Measurements from ENCODE around the gene TCFL5. TPM values are rescaled to one million over a fixed set of nuclear protein-coding genes. Genes with fewer than 3 reads are reported as not detected.

TCFL5 gene
- total RNA-seq, 1 donor from 2014 or later: 12.8 TPM

DNA sequence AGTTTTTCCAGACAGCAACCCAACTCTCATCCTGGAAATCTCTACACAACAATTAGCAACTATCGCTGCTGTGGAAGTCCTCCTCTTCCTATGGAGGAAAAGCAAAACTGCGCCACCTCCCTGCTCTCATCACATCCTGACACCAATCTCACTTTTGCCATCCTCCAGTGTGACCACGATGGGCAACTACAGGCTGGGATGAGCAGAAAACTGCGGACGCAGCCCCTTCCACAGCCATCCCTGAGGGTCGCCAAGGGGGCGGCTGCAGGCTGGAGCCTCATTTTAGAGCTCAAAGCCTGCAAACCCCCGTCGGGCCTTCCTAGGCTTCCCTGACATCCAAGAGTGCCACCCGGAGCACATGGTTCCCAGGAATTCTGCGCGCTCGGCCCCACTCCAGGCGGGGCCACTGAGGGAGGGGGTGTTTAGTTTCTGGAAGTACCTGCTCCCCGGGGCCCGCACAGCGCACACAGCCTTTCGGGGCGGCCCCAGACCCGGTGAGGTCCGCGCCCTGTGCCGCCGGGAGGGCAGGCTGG is 1.2 kb downstream of the TCFL5 start:
- Mint-ChIP-seq H3K27ac (ENCODE audit: unreplicated experiment) (peak overlapping the region; percentile 56), H3K4me1 (ENCODE audit: unreplicated experiment) (peaks cover 23% of the 10 kb centered on the region), H3K9me3 (ENCODE audit: unreplicated experiment) (no peaks in the 10 kb centered on the region), H3K36me3 (ENCODE audit: unreplicated experiment) (peaks cover 8% of the 10 kb centered on the region), H3K4me3 (ENCODE audit: unreplicated experiment) (peak overlapping the region; percentile 74), H3K27me3 (ENCODE audit: unreplicated experiment) (no peaks in the 10 kb centered on the region)
- no peak for DNase-seq (ENCODE audit: extremely low spot score, unreplicated experiment)
- TF ChIP-seq, protein P1, sequence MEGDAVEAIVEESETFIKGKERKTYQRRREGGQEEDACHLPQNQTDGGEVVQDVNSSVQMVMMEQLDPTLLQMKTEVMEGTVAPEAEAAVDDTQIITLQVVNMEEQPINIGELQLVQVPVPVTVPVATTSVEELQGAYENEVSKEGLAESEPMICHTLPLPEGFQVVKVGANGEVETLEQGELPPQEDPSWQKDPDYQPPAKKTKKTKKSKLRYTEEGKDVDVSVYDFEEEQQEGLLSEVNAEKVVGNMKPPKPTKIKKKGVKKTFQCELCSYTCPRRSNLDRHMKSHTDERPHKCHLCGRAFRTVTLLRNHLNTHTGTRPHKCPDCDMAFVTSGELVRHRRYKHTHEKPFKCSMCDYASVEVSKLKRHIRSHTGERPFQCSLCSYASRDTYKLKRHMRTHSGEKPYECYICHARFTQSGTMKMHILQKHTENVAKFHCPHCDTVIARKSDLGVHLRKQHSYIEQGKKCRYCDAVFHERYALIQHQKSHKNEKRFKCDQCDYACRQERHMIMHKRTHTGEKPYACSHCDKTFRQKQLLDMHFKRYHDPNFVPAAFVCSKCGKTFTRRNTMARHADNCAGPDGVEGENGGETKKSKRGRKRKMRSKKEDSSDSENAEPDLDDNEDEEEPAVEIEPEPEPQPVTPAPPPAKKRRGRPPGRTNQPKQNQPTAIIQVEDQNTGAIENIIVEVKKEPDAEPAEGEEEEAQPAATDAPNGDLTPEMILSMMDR (IDR thresholded peaks at IDR 0.05): peak; percentile 26

DNA sequence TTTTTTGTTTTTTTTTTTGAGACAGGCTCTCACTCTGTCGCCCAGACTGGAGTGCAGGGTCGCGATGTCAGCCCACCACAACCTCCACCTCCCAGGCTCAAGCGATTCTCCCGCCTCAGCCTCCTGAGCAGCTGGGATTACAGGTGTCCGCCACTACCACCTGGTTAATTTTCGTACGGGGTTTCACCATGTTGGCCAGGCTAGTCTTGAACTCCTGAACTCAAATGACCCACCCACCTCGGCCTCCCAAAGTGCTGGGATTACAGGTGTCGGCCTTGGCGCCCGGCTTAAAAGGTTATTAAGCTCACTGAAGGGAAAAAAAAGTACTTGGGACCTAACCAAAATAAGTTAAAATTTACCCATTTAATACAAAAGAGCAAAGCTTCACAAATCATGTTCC is 1.9 kb downstream of the TCFL5 start:
- no peak for DNase-seq (ENCODE audit: extremely low spot score, unreplicated experiment)
- Mint-ChIP-seq H3K36me3 (ENCODE audit: unreplicated experiment) (peaks cover 10% of the 10 kb centered on the region), H3K27me3 (ENCODE audit: unreplicated experiment) (no peaks in the 10 kb centered on the region), H3K9me3 (ENCODE audit: unreplicated experiment) (no peaks in the 10 kb centered on the region), H3K4me1 (ENCODE audit: unreplicated experiment) (peaks cover 23% of the 10 kb centered on the region), H3K4me3 (ENCODE audit: unreplicated experiment) (peak overlapping the region; percentile 74), H3K27ac (ENCODE audit: unreplicated experiment) (no peak overlapping the region)
- TF ChIP-seq, protein P1 (IDR thresholded peaks at IDR 0.05): no peak

DNA sequence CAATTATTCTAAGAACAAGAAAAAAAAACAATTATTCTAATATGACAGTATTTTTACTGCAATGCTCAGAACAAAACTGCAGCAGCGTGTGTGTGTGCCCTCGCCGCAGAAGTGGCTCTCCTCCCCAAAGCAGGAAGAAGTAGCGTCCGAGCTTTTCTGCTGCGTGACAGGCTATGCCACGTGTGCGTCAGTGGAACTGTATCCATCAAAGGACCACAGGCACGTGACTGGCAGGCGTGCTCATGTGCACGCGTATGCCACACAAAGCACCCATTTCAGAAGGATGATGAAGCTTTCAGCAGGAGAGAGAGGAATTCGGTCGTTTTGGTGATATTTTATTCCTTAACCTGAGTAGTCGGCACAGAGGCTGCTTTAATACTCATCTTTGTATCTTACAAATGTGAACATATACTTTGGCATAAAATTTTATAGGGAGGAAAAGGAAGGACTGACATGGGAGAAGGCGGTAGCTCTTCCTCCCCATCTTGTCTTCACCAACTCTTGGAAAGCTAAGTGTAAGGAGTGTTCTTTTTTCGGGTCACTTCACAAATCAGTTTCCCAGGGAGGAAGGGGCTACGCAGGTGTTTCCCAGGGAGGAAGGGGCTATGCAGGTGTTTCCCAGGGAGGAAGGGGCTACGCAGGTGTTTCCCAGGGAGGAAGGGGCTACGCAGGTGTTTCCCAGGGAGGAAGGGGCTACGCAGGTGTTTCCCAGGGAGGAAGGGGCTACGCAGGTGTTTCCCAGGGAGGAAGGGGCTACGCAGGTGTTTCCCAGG is 3.4 kb downstream of the TCFL5 start:
- H3K36me3 Mint-ChIP-seq (ENCODE audit: unreplicated experiment): peaks cover 18% of the 10 kb centered on the region
- no peak overlapping the region for H3K4me3 Mint-ChIP-seq (ENCODE audit: unreplicated experiment)
- H3K27me3 Mint-ChIP-seq (ENCODE audit: unreplicated experiment): no peaks in the 10 kb centered on the region
- H3K9me3 Mint-ChIP-seq (ENCODE audit: unreplicated experiment): no peaks in the 10 kb centered on the region
- TF ChIP-seq, protein P1 (IDR thresholded peaks at IDR 0.05): no peak
- H3K4me1 Mint-ChIP-seq (ENCODE audit: unreplicated experiment): peaks cover 23% of the 10 kb centered on the region
- H3K27ac Mint-ChIP-seq (ENCODE audit: unreplicated experiment): no peak overlapping the region
- no peak for DNase-seq (ENCODE audit: extremely low spot score, unreplicated experiment)

DNA sequence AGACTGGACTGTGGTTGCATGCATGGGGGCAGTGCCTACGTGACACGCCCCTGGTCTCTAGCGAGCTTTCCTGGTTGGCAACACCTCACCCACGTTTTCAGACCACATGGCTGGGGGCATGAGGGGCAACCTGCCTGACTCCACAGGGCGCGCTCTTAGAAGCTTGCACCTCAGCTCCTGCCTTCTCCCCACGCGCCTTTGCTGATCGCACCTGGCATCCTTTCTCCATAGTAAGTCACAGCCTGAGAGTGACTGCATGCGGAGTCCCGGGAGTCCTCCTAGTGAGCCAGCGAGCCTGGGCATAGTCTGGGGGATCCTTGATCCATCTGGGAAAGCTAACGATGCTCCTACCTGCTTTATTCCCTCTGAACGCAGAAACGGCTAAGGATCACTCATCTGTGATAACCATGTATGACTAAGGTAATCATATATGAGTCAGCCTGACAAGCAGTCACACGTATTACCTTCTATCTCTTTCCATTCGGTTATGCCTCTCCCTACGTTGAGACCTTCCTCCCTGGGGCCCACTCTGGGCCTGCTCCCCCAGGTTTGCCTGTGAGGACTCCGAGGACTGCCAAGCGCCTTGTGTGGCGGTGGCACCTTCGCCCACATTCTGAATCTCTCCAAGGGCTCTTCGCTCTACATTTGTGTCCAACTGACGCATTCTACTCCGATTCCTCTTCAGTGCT is 4.5 kb downstream of the TCFL5 start:
- DNase-seq (ENCODE audit: extremely low spot score, unreplicated experiment): no peak

More for the DNA sequence above, 4.5 kb downstream of the TCFL5 start:
- Mint-ChIP-seq H3K27ac (ENCODE audit: unreplicated experiment) (no peak overlapping the region), H3K27me3 (ENCODE audit: unreplicated experiment) (no peaks in the 10 kb centered on the region), H3K36me3 (ENCODE audit: unreplicated experiment) (peaks cover 24% of the 10 kb centered on the region), H3K4me3 (ENCODE audit: unreplicated experiment) (no peak overlapping the region), H3K4me1 (ENCODE audit: unreplicated experiment) (peaks cover 18% of the 10 kb centered on the region), H3K9me3 (ENCODE audit: unreplicated experiment) (no peaks in the 10 kb centered on the region)
- TF ChIP-seq, protein P1 (IDR thresholded peaks at IDR 0.05): no peak

All from osteocyte (in vitro differentiated cells).